H1 (cell line): ENCODE results near the gene ISY1. TPM values are rescaled to one million over a fixed set of nuclear protein-coding genes. Genes with fewer than 3 reads are reported as not detected.

ENCODE experiments used
- BACH1 ChIP-seq: IDR thresholded peaks from 2 replicates; pipeline ENCODE4 v1.6.1; 2012; ENCODE audit warnings: low read length, improper control_type of control experiment
- BRCA1 ChIP-seq: IDR thresholded peaks from 2 replicates; pipeline ENCODE4 v1.6.1; 2012; ENCODE audit warnings: low read depth, low read length, improper control_type of control experiment
- EZH2 ChIP-seq: fragments of 200-600 bp; sonication (generic); IDR thresholded peaks from 2 replicates; pipeline ENCODE4 v1.7.1; 2012; ENCODE audit warnings: low read depth, mild to moderate bottlenecking, moderate library complexity, low read length, inconsistent platforms; ENCODE audit not compliant: severe bottlenecking
- GTF2F1 ChIP-seq: IDR thresholded peaks from 2 replicates; pipeline ENCODE4 v1.6.1; 2012; ENCODE audit warnings: low read depth, low read length, improper control_type of control experiment, borderline replicate concordance
- RBBP5 ChIP-seq: IDR thresholded peaks from 2 replicates; pipeline ENCODE4 v1.7.1; 2012; ENCODE audit warnings: low read depth, mild to moderate bottlenecking, inconsistent platforms, low read length, moderate library complexity, borderline replicate concordance
- TCF12 ChIP-seq: IDR thresholded peaks from 2 replicates; pipeline ENCODE4 v1.6.1; 2011; ENCODE audit warnings: low read depth, mild to moderate bottlenecking, low read length
- polyA plus RNA-seq, 7 experiments: library from polyadenylated mRNA; depleted of rRNA in 3 of 7; stranded (reverse) in 5 of 7; unstranded in 2 of 7; fragments of >200 nt in 5 of 7; fragments of 200-250 nt in 2 of 7; gene quantifications; 1 replicate in 5 of 7; 2 replicates in 1 of 7; 4 replicates in 1 of 7; pipeline versions ENCODE4 v1.2.1 to v1.2.3, GENCODE V29; 2011 to 2013; ENCODE audit warnings: missing spikeins in 2 of 7, mixed read lengths in 2 of 7
- total RNA-seq: library from RNA; stranded (reverse); fragmentation: NEBNext Ultra II Directional; extraction: Animal tissue kit (Norgen Biotek cat#: 25700); gene quantifications from 2 replicates; pipeline ENCODE4 v1.2.1, GENCODE V29; 2021
- TF ChIP-seq, protein P1 (sequence below): fragments of 300-600 bp; sonication (generic); IDR thresholded peaks from 2 replicates; pipeline ENCODE4 v1.7.1; 2012; ENCODE audit warnings: low read length, moderate library complexity, mild to moderate bottlenecking, inconsistent platforms; ENCODE audit not compliant: insufficient replicate concordance

Gene ISY1
- total and polyA plus RNA-seq, 2 of the 8 experiments (the other 6 are each of a cell fraction or from before 2014, with no cell fraction given): 16.6 to 38.7 TPM

DNA sequence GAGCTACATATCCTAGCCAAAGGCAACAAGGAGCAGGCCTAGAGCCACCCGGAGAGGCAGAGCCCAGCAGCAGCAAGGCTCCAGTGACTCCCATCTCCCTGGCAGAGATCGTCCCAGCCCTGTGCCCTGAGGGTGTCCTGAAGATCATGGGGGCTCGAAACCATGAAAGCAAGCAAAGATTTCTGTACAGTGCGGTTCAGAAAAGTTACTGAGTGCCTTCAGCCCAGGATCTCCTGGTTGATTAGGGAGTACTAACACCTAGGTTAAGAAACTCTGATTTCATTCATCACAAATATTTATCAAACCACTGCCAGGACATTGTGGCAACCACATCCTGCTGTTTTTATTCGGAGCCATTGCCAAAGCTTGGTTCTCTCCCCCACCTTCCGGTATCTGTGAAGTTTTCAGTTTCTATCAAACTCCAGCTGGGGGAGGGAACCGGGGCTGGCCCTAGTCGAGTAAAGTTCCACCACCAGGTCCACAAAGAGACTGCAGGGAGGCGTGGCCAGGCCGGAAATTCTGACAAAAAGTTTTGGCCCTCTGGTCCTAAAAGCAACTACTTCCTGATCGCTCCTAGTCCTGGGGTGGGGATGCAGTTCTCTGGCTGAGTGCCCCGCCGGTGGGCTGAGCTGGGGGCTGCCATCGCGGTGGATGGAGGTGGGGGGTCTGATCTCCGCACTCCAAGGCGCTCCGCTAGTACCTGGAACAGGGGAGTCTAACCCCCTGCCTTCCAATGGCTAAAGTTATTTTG, 40.4 kb downstream of the ISY1 start (continued):
- TF ChIP-seq GTF2F1 (no peak), BACH1 (no peak), EZH2 (no peak), BRCA1 (no peak), RBBP5 (no peak), TCF12 (no peak)
- TF ChIP-seq, protein P1, sequence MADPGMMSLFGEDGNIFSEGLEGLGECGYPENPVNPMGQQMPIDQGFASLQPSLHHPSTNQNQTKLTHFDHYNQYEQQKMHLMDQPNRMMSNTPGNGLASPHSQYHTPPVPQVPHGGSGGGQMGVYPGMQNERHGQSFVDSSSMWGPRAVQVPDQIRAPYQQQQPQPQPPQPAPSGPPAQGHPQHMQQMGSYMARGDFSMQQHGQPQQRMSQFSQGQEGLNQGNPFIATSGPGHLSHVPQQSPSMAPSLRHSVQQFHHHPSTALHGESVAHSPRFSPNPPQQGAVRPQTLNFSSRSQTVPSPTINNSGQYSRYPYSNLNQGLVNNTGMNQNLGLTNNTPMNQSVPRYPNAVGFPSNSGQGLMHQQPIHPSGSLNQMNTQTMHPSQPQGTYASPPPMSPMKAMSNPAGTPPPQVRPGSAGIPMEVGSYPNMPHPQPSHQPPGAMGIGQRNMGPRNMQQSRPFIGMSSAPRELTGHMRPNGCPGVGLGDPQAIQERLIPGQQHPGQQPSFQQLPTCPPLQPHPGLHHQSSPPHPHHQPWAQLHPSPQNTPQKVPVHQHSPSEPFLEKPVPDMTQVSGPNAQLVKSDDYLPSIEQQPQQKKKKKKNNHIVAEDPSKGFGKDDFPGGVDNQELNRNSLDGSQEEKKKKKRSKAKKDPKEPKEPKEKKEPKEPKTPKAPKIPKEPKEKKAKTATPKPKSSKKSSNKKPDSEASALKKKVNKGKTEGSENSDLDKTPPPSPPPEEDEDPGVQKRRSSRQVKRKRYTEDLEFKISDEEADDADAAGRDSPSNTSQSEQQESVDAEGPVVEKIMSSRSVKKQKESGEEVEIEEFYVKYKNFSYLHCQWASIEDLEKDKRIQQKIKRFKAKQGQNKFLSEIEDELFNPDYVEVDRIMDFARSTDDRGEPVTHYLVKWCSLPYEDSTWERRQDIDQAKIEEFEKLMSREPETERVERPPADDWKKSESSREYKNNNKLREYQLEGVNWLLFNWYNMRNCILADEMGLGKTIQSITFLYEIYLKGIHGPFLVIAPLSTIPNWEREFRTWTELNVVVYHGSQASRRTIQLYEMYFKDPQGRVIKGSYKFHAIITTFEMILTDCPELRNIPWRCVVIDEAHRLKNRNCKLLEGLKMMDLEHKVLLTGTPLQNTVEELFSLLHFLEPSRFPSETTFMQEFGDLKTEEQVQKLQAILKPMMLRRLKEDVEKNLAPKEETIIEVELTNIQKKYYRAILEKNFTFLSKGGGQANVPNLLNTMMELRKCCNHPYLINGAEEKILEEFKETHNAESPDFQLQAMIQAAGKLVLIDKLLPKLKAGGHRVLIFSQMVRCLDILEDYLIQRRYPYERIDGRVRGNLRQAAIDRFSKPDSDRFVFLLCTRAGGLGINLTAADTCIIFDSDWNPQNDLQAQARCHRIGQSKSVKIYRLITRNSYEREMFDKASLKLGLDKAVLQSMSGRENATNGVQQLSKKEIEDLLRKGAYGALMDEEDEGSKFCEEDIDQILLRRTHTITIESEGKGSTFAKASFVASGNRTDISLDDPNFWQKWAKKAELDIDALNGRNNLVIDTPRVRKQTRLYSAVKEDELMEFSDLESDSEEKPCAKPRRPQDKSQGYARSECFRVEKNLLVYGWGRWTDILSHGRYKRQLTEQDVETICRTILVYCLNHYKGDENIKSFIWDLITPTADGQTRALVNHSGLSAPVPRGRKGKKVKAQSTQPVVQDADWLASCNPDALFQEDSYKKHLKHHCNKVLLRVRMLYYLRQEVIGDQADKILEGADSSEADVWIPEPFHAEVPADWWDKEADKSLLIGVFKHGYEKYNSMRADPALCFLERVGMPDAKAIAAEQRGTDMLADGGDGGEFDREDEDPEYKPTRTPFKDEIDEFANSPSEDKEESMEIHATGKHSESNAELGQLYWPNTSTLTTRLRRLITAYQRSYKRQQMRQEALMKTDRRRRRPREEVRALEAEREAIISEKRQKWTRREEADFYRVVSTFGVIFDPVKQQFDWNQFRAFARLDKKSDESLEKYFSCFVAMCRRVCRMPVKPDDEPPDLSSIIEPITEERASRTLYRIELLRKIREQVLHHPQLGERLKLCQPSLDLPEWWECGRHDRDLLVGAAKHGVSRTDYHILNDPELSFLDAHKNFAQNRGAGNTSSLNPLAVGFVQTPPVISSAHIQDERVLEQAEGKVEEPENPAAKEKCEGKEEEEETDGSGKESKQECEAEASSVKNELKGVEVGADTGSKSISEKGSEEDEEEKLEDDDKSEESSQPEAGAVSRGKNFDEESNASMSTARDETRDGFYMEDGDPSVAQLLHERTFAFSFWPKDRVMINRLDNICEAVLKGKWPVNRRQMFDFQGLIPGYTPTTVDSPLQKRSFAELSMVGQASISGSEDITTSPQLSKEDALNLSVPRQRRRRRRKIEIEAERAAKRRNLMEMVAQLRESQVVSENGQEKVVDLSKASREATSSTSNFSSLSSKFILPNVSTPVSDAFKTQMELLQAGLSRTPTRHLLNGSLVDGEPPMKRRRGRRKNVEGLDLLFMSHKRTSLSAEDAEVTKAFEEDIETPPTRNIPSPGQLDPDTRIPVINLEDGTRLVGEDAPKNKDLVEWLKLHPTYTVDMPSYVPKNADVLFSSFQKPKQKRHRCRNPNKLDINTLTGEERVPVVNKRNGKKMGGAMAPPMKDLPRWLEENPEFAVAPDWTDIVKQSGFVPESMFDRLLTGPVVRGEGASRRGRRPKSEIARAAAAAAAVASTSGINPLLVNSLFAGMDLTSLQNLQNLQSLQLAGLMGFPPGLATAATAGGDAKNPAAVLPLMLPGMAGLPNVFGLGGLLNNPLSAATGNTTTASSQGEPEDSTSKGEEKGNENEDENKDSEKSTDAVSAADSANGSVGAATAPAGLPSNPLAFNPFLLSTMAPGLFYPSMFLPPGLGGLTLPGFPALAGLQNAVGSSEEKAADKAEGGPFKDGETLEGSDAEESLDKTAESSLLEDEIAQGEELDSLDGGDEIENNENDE: no peak
